Erythroblast (primary cell): Measurements from ENCODE around the gene LRMDA.

ENCODE experiments used
- GATA1 ChIP-seq: IDR thresholded peaks from 2 replicates; pipeline ENCODE4 v1.6.1; 2011; ENCODE audit warnings: low read depth, mild to moderate bottlenecking, control low read depth, low read length, moderate library complexity
- POLR2A ChIP-seq: IDR thresholded peaks from 2 replicates; pipeline ENCODE4 v1.6.1; 2011; ENCODE audit warnings: mild to moderate bottlenecking, low read length

GRCh38 chr10:75836064-75836463, 404.6 kb downstream of the LRMDA start:
- TF ChIP-seq POLR2A (no peak), GATA1 (no peak)
